ENCODE measurements around the gene NFKBIL1.
"Not testable (repeated sequence)": the region's sequence is repeated elsewhere in the genome, so short reads cannot be mapped to it uniquely, and the experiment has no call there.

The NFKBIL1 gene

DNA sequence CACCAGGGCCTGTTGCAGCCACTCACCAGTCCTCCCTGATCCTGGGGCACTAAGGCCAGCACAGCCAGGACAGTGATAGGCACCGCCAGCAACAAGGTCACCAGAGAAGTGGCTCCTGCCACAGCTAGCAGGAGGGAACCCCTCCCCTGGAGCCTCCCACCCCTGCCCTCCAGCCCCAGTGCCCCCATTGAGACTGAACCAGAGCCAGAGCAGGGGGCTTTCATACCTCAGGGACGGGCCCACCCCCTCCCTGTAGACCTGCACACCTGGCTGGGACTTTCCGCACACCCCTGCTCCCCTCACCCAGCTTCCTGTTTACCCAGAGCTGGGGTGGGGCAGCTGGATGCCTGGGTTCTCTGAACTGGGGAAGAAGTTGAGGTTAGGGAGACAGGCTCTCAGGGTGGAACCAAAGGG lies 34.8 kb downstream of the NFKBIL1 start, which contains the start of gene LTB:
TSS of gene LTB (minus strand) at position 195 of the 414 bp plus-strand sequence. CDS start at position 188, 7 bp downstream.
- DNase-seq: peak; percentile 84

GRCh38 chr6:31585491-31585890 lies 38.1 kb downstream of the NFKBIL1 start:
- peak; percentile 65 for DNase-seq

DNA sequence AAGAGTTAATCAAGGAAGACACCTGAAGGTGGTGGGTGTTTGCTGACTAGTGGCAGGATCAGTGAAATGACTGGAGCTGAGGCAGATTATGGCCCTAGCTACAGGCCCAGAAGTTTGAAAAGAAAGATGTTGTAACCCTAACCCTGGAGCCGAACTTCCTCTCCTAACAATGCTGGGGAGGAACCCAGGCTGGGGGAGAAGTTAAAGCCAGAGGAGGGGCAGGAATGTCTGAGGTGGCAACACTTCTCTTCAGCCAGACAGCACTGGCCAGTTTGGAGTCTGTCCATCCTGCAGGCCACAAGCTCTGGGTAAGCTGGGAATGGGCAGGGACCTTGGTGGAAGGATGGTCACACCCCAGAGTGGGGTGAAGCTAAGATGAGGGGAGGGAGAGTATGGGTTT lies 38.6 kb downstream of the NFKBIL1 start, which contains the start of gene LST1:
TSS of gene LST1 (plus strand) at position 270 of the 400 bp plus-strand sequence. CDS start 1,023 bp downstream, outside the sequence.
- peak; percentile 12 for DNase-seq

DNA sequence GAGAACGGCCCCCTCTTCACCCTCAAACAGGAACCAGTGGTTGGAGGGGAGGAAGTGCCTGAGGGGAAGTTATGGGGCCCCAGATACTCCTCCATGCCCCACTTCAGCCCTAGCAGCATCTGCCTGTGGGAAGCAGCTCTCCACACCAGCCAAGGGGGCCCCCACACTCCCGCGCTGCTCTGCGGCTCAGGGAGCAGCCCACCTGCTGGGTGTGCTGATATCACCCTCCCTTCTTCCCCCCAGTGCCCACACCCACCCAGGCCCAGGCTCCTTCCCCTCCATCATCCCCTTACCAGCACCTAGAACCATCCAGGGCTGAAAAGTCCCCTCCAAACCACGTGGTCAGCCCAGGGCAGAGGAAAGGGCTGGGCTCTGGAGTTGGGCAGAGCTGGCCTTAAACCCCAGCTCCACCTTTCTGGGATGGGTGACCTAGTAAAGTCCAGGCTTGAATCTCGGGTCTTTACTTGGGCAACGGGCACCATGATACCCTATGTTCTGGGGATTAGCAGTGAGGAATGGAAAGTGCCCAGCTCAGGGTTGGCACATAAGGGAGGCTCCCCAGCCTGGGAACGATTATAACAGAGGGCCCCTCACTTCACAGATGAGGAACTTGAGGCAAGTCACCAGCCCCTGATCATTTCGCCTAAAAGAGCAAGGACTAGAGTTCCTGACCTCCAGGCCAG lies 39.3 kb downstream of the NFKBIL1 start:
- DNase-seq: peak; percentile 56

DNA sequence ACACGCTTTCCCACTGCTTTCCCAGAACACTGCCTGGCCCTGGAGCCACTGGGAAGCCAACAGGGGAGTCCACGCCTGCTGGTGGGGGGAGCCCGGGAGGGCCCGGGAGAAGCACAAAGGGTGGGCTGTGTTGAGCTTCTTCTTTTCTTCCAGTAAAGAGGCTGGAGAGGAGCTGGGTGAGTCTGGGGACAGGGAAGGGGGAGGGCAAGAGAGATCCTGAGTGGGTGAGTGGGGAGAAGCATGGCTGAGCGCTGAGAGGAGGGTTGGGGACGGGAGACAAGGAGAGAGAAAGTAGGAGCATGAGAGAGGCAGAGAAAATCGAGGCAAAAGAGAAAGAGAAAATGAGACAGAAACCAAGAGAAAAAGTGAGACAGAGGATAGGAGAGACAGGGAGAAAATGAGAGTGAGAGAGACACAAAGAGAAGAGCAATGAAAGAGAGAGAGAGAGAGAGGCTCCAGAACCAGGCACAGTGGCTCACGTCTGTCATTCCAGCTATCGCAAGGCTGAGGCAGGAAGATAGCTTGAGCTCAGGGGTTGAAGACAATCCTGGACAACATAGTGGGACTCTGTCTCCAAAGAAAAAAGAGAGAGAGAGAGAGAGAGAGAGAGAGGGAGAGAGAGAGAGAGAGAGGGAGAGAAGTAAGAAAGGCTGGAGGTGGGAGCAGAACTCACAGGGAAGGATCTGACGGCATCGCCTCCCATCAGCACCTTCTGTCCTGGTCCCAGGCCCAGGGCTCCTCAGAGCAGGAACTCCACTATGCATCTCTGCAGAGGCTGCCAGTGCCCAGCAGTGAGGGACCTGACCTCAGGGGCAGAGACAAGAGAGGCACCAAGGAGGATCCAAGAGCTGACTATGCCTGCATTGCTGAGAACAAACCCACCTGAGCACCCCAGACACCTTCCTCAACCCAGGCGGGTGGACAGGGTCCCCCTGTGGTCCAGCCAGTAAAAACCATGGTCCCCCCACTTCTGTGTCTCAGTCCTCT lies 40.7 kb downstream of the NFKBIL1 start:
- DNase-seq: peak; percentile 25

- no peak for DNase-seq
Observed at GRCh38 chr6:31588871-31589650, 41.7 kb downstream of the NFKBIL1 start.

DNA sequence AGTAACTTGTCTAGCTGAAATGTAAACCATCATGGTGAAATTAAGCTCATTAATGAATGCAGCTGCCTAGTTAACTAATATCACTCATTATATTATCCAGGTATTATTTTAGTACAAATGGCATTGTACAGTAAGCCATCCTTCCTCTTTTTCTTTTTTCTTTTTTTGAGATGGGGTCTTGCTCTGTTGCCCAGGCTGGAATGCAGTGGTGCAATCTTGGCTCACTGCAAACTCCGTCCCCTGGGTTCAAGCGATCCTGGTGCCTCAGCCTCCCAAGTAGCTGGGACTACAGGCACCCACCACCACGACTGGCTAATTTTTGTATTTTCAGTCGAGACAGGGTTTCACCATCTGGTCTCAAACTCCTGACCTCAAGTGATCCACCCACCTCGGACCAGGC lies 43.3 kb downstream of the NFKBIL1 start:
- DNase-seq: not testable (repeated sequence)

GRCh38 chr6:31592396-31592771 lies 45.0 kb downstream of the NFKBIL1 start:
- no peak for DNase-seq

DNA sequence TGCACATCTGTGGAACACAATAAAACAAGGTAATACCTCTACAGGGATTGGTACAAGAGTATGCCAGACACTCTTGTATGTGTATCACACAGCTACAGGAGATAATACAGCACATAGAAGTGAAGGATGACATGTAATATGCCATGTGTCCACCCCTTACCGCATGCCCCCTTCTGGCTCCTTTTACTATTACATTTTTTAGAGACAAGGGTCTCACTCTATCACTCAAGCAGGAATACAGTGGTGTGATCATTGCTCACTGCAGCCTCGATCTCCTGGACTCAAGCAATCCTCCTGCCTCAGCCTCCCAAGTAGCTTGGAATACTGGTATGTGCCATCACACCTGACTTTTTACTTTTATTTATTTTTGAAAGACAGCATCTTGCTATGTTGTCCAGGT lies 49.6 kb downstream of the NFKBIL1 start:
- peak; percentile 68 for DNase-seq

DNA sequence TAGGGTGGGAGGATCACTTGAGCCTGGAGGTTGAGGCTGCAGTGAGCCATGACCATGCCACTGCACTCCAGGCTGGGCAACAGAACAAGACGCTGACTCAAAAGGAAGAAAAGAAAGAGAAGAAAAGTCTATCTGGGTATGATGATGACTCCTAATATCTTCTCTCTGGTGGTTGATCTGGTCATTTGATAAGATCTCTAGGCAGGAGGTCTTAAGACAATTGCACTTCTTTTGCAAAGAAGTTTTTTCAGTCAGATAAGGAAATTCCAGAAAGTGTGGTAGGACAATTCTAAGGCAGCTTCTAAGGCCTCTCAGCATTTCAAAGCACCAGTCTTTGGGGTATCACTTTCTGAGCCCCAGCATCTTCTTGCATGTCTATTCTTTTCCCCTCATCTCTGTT lies 59.9 kb downstream of the NFKBIL1 start:
- DNase-seq: no peak
